ENCODE measurements around the gene EEF1AKMT4. TPM values are rescaled to one million over a fixed set of nuclear protein-coding genes. Genes with fewer than 3 reads are reported as not detected.

The EEF1AKMT4 gene
- total and polyA plus RNA-seq, 4 donors: 2.1 to 13.9 (median 10.8) TPM

DNA sequence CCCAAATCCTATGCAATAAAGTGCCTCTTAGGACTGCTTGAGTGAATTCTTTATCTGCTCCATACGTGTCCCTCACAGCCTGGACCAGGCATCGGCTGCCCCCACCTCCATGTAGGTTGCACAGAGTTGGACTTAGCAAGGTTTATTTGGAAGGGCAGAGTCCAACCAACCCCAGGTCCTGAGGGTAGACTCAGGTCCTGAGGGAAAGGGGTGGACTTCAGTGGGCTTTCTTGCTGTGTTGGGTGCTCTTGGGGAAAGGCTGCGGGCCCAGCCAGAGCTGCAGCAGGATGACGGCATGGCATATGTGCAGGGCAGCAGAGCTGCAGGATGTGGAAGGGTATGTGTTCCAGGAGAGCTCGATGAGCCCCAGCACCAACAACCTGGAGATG lies 7.2 kb upstream of the EEF1AKMT4 start:
- DNase-seq (ENCODE audit: low spot score): no peak
- H3K4me1 ChIP-seq (ENCODE audit: control insufficient read depth in 4 of 4, insufficient read depth in 4 of 4, low read length in 3 of 4): peaks cover 9 to 19% (median 15%) of the 10 kb centered on the region in 4 donors
- no peaks in the 10 kb centered on the region for H3K9me3 ChIP-seq (ENCODE audit: control insufficient read depth in 4 of 4, low read length in 3 of 4)
- no peak overlapping the region for H3K4me3 ChIP-seq (ENCODE audit: low read depth in 1 of 3, low read length in 3 of 3)
- H3K27ac ChIP-seq (ENCODE audit: low read depth in 1 of 2, low read length in 2 of 2): no peak overlapping the region
- H3K9ac ChIP-seq (ENCODE audit: low read depth in 1 of 2, low read length in 2 of 2): no peak overlapping the region
- H3K36me3 ChIP-seq (ENCODE audit: control insufficient read depth in 4 of 4, insufficient read depth in 3 of 4, low read depth in 1 of 4, low read length in 3 of 4): peaks cover 5 to 32% (median 20%) of the 10 kb centered on the region in 4 donors
- 68% methylated on average over 5 of the region's 5 CpGs for WGBS
- no peak for TF ChIP-seq YY1 (IDR thresholded peaks at IDR 0.05)
- peak; percentile 71 to 81 for TF ChIP-seq HNF4A (conservative IDR thresholded peaks at IDR 0.05)
- H3K27me3 ChIP-seq (ENCODE audit: control insufficient read depth in 4 of 4, insufficient read depth in 4 of 4, low read length in 3 of 4): no peaks in the 10 kb centered on the region

DNA sequence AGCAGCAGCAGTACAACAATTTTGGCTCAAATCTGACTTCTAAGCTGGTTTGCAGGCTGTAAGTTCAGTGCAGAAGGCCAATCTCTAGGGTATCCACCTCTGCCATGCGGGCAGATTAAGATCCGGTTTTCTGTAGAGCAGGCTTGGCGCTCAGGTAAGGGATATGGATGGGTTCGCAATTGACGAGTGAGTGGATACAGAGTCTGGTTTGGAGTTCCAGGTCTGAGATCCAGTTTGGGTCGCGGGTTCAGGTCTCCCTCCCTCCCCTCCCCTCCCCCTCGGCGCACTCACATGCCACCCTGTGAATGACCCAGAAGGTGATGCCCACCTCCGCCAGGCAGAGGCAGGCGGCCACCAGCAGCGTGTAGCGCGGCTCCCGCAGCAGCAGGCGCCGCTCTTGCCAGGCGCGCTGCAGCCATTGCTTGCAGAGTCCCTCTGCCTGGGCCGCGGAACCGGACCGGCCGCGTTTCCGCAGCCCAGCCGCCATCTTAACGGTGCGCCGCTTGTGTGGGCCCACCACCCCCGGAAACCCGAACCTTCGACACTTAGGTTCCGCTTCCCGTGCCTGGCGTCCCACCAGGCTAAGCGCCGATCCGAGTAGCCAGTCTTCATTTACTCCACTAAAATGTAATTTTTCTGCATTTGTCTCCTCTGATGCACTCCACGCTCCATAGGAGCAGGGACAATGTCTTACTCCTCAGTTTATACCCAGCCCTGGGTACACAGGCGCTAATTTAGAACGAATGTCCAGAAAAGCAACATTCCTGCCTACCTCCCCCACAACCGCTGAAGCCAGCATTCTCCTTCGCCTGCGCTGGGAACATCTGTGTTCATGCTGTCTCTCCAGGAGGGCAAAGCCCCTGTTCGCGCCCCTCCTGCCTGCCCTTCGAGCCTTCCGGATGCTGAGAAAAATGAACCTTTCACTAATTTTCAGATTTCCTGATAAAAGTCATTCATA lies 739 bp upstream of the EEF1AKMT4 start, which contains the start of gene ALG3:
ALG3 (minus strand) TSS at position 509 of the 958 bp plus-strand sequence; CDS start at position 487, 22 bp downstream.
- H3K27ac ChIP-seq (ENCODE audit: low read depth in 1 of 2, low read length in 2 of 2): peak within 1 kb of the TSS; percentile 96
- H3K4me1 ChIP-seq (ENCODE audit: control insufficient read depth in 4 of 4, insufficient read depth in 4 of 4, low read length in 3 of 4): peaks cover 0 to 22% (median 16%) of the 10 kb centered on the region in 4 donors
- peak within 1 kb of the TSS; percentile 89 to 96 for H3K9ac ChIP-seq (ENCODE audit: low read depth in 1 of 2, low read length in 2 of 2)
- peak within 1 kb of the TSS; percentile 82 to 100 (median 100) for H3K4me3 ChIP-seq (ENCODE audit: low read depth in 1 of 3, low read length in 3 of 3)
- WGBS: under 1% methylated on average over 49 of the region's 49 CpGs
- peaks cover 4 to 20% (median 11%) of the 10 kb centered on the region in 4 donors for H3K36me3 ChIP-seq (ENCODE audit: control insufficient read depth in 4 of 4, insufficient read depth in 3 of 4, low read depth in 1 of 4, low read length in 3 of 4)
- peak; percentile 93 for DNase-seq (ENCODE audit: low spot score)
- no peaks in the 10 kb centered on the region for H3K27me3 ChIP-seq (ENCODE audit: control insufficient read depth in 4 of 4, insufficient read depth in 4 of 4, low read length in 3 of 4)
- peak in 1 of 2 donors; percentile 23 for TF ChIP-seq RAD21 (IDR thresholded peaks at IDR 0.05)
- TF ChIP-seq SP1 (IDR thresholded peaks at IDR 0.05): no peak
- peak; percentile 98 for TF ChIP-seq YY1 (IDR thresholded peaks at IDR 0.05)
- peak in 1 of 2 donors; percentile 86 for TF ChIP-seq GABPA (IDR thresholded peaks at IDR 0.05 in 1 of 2, conservative IDR thresholded peaks at IDR 0.05 in 1 of 2)
- TF ChIP-seq TAF1 (conservative IDR thresholded peaks at IDR 0.05): peak; percentile 53
- TF ChIP-seq FOXA1 (IDR thresholded peaks at IDR 0.05): no peak
- no peak for TF ChIP-seq HNF4G (IDR thresholded peaks at IDR 0.05)
- TF ChIP-seq REST (IDR thresholded peaks at IDR 0.05): peak; percentile 41
- H3K9me3 ChIP-seq (ENCODE audit: control insufficient read depth in 4 of 4, low read length in 3 of 4): no peaks in the 10 kb centered on the region

DNA sequence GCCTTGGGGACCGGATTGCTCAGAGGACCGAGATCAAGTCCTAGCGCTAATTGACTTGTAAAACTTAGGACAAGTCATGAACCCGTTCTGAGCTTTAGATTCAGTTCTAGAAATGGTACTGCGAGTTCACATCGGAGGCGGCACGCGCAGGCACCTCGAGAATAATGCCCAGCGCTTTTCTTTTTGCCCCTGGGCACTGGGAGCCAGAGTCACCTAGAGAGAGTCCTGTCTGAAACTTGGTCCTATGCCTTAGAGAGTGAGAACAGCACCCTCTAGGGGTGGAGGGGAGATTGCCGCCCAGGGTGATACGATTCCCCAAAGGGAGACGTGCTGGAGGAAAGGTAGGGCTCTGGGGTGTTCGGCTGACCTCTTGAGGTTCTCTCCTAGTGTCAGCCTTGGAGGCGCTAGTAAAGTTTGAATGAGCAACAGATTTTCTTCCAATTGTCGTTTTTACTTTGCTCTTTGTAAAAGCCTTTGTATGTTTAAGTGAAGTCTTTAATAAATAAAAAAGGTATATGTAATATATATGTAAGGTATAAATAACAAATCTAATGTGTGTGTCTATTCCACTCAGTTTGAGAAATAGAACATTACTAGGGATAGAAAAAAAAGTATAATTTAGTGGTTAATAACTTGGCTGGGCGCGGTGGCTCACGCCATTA lies 826 bp downstream of the EEF1AKMT4 start:
- Histone ChIP-seq H3K4me1 (ENCODE audit: control insufficient read depth in 4 of 4, insufficient read depth in 4 of 4, low read length in 3 of 4) (peaks cover 0 to 22% (median 16%) of the 10 kb centered on the region in 4 donors), H3K4me3 (ENCODE audit: low read depth in 1 of 3, low read length in 3 of 3) (peak overlapping the region; percentile 82 to 100 (median 91)), H3K27ac (ENCODE audit: low read depth in 1 of 2, low read length in 2 of 2) (peak overlapping the region; percentile 75 to 96), H3K9me3 (ENCODE audit: control insufficient read depth in 4 of 4, low read length in 3 of 4) (no peaks in the 10 kb centered on the region), H3K27me3 (ENCODE audit: control insufficient read depth in 4 of 4, insufficient read depth in 4 of 4, low read length in 3 of 4) (no peaks in the 10 kb centered on the region), H3K36me3 (ENCODE audit: control insufficient read depth in 4 of 4, insufficient read depth in 3 of 4, low read depth in 1 of 4, low read length in 3 of 4) (peaks cover 1 to 4% (median 2%) of the 10 kb centered on the region in 4 donors), H3K9ac (ENCODE audit: low read depth in 1 of 2, low read length in 2 of 2) (peak overlapping the region; percentile 82 to 88)
- peak; percentile 91 for DNase-seq (ENCODE audit: low spot score)
- WGBS: 14% methylated on average over 20 of the region's 20 CpGs
- TF ChIP-seq HNF4A (conservative IDR thresholded peaks at IDR 0.05) (peak in 1 of 2 donors; percentile 21), SP1 (IDR thresholded peaks at IDR 0.05) (no peak), FOXA2 (IDR thresholded peaks at IDR 0.05) (no peak), GABPA (IDR thresholded peaks at IDR 0.05 in 1 of 2, conservative IDR thresholded peaks at IDR 0.05 in 1 of 2) (no peak), TAF1 (conservative IDR thresholded peaks at IDR 0.05) (no peak), NR2F2 (IDR thresholded peaks at IDR 0.05) (no peak), RAD21 (IDR thresholded peaks at IDR 0.05) (peak; percentile 80 to 85), RXRA (IDR thresholded peaks at IDR 0.05) (peak in 1 of 2 donors; percentile 7), CTCF (IDR thresholded peaks at IDR 0.05; ENCODE audit: low read depth, low read length, missing input control) (peak; percentile 95)
- TF ChIP-seq, protein P1, sequence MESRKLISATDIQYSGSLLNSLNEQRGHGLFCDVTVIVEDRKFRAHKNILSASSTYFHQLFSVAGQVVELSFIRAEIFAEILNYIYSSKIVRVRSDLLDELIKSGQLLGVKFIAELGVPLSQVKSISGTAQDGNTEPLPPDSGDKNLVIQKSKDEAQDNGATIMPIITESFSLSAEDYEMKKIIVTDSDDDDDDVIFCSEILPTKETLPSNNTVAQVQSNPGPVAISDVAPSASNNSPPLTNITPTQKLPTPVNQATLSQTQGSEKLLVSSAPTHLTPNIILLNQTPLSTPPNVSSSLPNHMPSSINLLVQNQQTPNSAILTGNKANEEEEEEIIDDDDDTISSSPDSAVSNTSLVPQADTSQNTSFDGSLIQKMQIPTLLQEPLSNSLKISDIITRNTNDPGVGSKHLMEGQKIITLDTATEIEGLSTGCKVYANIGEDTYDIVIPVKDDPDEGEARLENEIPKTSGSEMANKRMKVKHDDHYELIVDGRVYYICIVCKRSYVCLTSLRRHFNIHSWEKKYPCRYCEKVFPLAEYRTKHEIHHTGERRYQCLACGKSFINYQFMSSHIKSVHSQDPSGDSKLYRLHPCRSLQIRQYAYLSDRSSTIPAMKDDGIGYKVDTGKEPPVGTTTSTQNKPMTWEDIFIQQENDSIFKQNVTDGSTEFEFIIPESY (IDR thresholded peaks at IDR 0.05): no peak
